ENCODE measurements around the gene ALOX5.

DNA sequence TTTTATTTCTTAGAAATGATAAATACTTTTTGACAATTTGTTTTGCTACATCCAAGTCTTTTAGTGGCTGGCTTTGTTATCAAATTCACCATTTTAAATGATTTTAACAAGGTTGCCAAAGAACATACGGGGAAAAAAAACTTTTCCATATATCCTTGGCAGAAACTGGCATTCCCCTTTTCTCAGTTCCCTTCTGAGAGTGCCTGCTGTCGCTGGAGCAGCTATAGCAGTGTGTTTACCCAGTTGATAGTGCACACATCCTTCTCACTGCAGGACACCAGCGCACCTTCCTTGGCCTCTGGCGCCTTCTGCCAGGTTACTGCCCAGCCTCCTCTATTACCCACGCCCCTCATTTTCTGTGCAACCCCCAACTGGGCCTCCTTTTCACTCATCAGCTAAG lies 94.1 kb downstream of the ALOX5 start:
- TF ChIP-seq NR2F2 (IDR thresholded peaks at IDR 0.05) (no peak), GABPA (IDR thresholded peaks at IDR 0.05 in 1 of 2, conservative IDR thresholded peaks at IDR 0.05 in 1 of 2) (no peak), EGR1 (IDR thresholded peaks at IDR 0.05; ENCODE audit: low read depth in 2 of 2) (no peak), RAD21 (IDR thresholded peaks at IDR 0.05) (no peak)
- TF ChIP-seq, protein P1, sequence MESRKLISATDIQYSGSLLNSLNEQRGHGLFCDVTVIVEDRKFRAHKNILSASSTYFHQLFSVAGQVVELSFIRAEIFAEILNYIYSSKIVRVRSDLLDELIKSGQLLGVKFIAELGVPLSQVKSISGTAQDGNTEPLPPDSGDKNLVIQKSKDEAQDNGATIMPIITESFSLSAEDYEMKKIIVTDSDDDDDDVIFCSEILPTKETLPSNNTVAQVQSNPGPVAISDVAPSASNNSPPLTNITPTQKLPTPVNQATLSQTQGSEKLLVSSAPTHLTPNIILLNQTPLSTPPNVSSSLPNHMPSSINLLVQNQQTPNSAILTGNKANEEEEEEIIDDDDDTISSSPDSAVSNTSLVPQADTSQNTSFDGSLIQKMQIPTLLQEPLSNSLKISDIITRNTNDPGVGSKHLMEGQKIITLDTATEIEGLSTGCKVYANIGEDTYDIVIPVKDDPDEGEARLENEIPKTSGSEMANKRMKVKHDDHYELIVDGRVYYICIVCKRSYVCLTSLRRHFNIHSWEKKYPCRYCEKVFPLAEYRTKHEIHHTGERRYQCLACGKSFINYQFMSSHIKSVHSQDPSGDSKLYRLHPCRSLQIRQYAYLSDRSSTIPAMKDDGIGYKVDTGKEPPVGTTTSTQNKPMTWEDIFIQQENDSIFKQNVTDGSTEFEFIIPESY (IDR thresholded peaks at IDR 0.05) = no peak
- TF ChIP-seq, protein P2, sequence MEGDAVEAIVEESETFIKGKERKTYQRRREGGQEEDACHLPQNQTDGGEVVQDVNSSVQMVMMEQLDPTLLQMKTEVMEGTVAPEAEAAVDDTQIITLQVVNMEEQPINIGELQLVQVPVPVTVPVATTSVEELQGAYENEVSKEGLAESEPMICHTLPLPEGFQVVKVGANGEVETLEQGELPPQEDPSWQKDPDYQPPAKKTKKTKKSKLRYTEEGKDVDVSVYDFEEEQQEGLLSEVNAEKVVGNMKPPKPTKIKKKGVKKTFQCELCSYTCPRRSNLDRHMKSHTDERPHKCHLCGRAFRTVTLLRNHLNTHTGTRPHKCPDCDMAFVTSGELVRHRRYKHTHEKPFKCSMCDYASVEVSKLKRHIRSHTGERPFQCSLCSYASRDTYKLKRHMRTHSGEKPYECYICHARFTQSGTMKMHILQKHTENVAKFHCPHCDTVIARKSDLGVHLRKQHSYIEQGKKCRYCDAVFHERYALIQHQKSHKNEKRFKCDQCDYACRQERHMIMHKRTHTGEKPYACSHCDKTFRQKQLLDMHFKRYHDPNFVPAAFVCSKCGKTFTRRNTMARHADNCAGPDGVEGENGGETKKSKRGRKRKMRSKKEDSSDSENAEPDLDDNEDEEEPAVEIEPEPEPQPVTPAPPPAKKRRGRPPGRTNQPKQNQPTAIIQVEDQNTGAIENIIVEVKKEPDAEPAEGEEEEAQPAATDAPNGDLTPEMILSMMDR (IDR thresholded peaks at IDR 0.05; ENCODE audit: low read depth, low read length, missing input control) = no peak
- TF ChIP-seq, protein P3, sequence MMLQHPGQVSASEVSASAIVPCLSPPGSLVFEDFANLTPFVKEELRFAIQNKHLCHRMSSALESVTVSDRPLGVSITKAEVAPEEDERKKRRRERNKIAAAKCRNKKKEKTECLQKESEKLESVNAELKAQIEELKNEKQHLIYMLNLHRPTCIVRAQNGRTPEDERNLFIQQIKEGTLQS (IDR thresholded peaks at IDR 0.05) = no peak
- TF ChIP-seq, protein P4, sequence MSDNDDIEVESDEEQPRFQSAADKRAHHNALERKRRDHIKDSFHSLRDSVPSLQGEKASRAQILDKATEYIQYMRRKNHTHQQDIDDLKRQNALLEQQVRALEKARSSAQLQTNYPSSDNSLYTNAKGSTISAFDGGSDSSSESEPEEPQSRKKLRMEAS (IDR thresholded peaks at IDR 0.05) = no peak
